Transverse colon (tissue), 4 donors: ENCODE results near the gene MESD. TPM values are rescaled to one million over a fixed set of nuclear protein-coding genes. Genes with fewer than 3 reads are reported as not detected.

Experiments
- DNase-seq: peaks from one replicate; pipeline ENCODE4 v3.0.0-alpha.2; 2019
- H3K27ac ChIP-seq, 4 donors: fragments of 200-600 bp; sonication (generic); 2 replicates each; pipeline ENCODE4 v1.5.1; 2016 to 2018; ENCODE audit warnings: inconsistent platforms in 4 of 4
- H3K27me3 ChIP-seq: fragments of 200-600 bp; sonication (generic); 2 replicates; pipeline ENCODE4 v1.5.1; 2017; ENCODE audit warnings: inconsistent platforms
- H3K36me3 ChIP-seq, 4 donors: fragments of 200-600 bp; sonication (generic); 2 replicates each; pipeline ENCODE4 v1.5.1; 2017 to 2019; ENCODE audit warnings: inconsistent platforms in 4 of 4
- H3K4me1 ChIP-seq, 4 donors: fragments of 200-600 bp; sonication (generic); 2 replicates each; pipeline ENCODE4 v1.5.1; 2017 to 2020; ENCODE audit warnings: inconsistent platforms in 4 of 4
- H3K4me3 ChIP-seq, 4 donors: fragments of 200-600 bp; sonication (generic); 1 replicate in 1 of 4; 2 replicates in 3 of 4; pipeline versions ENCODE4 v1.5.1 to v1.6.1; 2017 to 2019; ENCODE audit warnings: inconsistent platforms in 4 of 4
- H3K9me3 ChIP-seq, 2 donors: fragments of 200-600 bp; sonication (generic); 2 replicates each; pipeline ENCODE4 v1.5.1; 2017 to 2019; ENCODE audit warnings: inconsistent platforms in 2 of 2
- CTCF ChIP-seq, 5 experiments: fragments of 200-600 bp in 3 of 5; fragments of 450-650 bp in 2 of 5; sonication (generic) in 3 of 5; IDR thresholded peaks; 1 replicate in 2 of 5; 2 replicates in 3 of 5; pipeline ENCODE4 v1.5.1; 2016 to 2017; ENCODE audit warnings: antibody characterized with exemption in 5 of 5, inconsistent platforms in 3 of 5, mild to moderate bottlenecking in 2 of 5, moderate library complexity in 1 of 5
- EP300 ChIP-seq: sonication (generic); formaldehyde crosslinking; IDR thresholded peaks from one replicate; pipeline ENCODE4 v1.6.1; 2017; ENCODE audit warnings: antibody characterized with exemption, low read depth
- POLR2A ChIP-seq: fragments of 450-650 bp; IDR thresholded peaks from one replicate; pipeline ENCODE4 v1.6.1; 2016; ENCODE audit warnings: antibody characterized with exemption, mild to moderate bottlenecking, moderate library complexity
- POLR2AphosphoS5 ChIP-seq, 3 donors: sonication (generic); formaldehyde crosslinking; IDR thresholded peaks; one replicate each; pipeline ENCODE4 v1.6.1; 2016; ENCODE audit warnings: antibody characterized with exemption in 3 of 3
- WGBS, 2 donors: methylation state at CpG; one replicate each; pipeline ENCODE4 v1.1.5; 2018; ENCODE audit warnings: low coverage in 1 of 2; 5-methylcytosine and 5-hydroxymethylcytosine counted together
- in situ Hi-C, 4 donors: fragments of 200-750 bp; cut with MboI; loops; one replicate each; pipeline versions ENCODE4 v1.15.0 to v1.15.1; 2017; ENCODE audit warnings: low sequenced_read_pairs in 3 of 4, low pct_ligation_motif_present in 1 of 4, low pct_unique_long_range_greater_than_20kb in 1 of 4
- intact Hi-C: fragments of 100-400 bp; cut with DNase I; formaldehyde crosslinking; loops from one replicate; pipeline ENCODE4 v1.15.1; 2023; ENCODE audit warnings: low total_unique reads
- total RNA-seq, 4 donors: library from RNA; depleted of rRNA; stranded (reverse); fragments of >200 nt; gene quantifications; one replicate each; pipeline ENCODE4 v1.1.0, GENCODE V29; 2016

MESD gene
- total RNA-seq, 4 donors from 2014 or later = 15.8 to 39.3 (median 19.2) TPM

GRCh38 chr15:81013396-81013929, 23.8 kb upstream of the MESD start:
- H3K9me3 ChIP-seq = no peaks in the 10 kb centered on the region
- H3K36me3 ChIP-seq = no peaks in the 10 kb centered on the region
- WGBS, 2 donors = 73 to 86% methylated on average over 4 of the region's 4 CpGs
- TF ChIP-seq POLR2A (no peak), CTCF (IDR thresholded peaks at IDR 0.05) (no peak), POLR2AphosphoS5 (IDR thresholded peaks at IDR 0.05) (no peak)
- H3K4me1 ChIP-seq = peaks cover 0 to 5% (median 0%) of the 10 kb centered on the region in 4 donors
- H3K27me3 ChIP-seq = no peaks in the 10 kb centered on the region
- DNase-seq = no peak
- H3K4me3 ChIP-seq = no peak overlapping the region
- intact Hi-C loops (no loop called here), in situ Hi-C loops (no loop called here)
- H3K27ac ChIP-seq = no peak overlapping the region

GRCh38 chr15:81012588-81012987, 23.0 kb upstream of the MESD start:
- DNase-seq = no peak
- intact Hi-C loops = no loop called here
- peaks cover 0 to 14% (median under 1%) of the 10 kb centered on the region in 4 donors for H3K4me1 ChIP-seq

GRCh38 chr15:81011593-81011992, 22.0 kb upstream of the MESD start:
- H3K36me3 ChIP-seq = no peaks in the 10 kb centered on the region
- H3K9me3 ChIP-seq = no peaks in the 10 kb centered on the region
- no peak overlapping the region for H3K27ac ChIP-seq
- DNase-seq = no peak
- no peak overlapping the region for H3K4me3 ChIP-seq
- in situ Hi-C loops (no loop called here), intact Hi-C loops (no loop called here)
- TF ChIP-seq POLR2AphosphoS5 (IDR thresholded peaks at IDR 0.05) (no peak), POLR2A (no peak), CTCF (IDR thresholded peaks at IDR 0.05) (no peak), EP300 (no peak)
- peaks cover 0 to 22% (median 2%) of the 10 kb centered on the region in 4 donors for H3K4me1 ChIP-seq
- no peaks in the 10 kb centered on the region for H3K27me3 ChIP-seq

More at GRCh38 chr15:81012588-81012987, 23.0 kb upstream of the MESD start:
- H3K36me3 ChIP-seq = no peaks in the 10 kb centered on the region
- TF ChIP-seq POLR2AphosphoS5 (IDR thresholded peaks at IDR 0.05) (no peak), POLR2A (no peak), EP300 (no peak), CTCF (IDR thresholded peaks at IDR 0.05) (no peak)
- WGBS, 2 donors = 94% methylated on average over 2 of the region's 2 CpGs; no CpG with 5 or more reads in 1 of the 2 donors
- no peak overlapping the region for H3K4me3 ChIP-seq
- no peaks in the 10 kb centered on the region for H3K9me3 ChIP-seq
- no peaks in the 10 kb centered on the region for H3K27me3 ChIP-seq
- in situ Hi-C loops = no loop called here
- H3K27ac ChIP-seq = no peak overlapping the region

GRCh38 chr15:81010086-81010485, 20.5 kb upstream of the MESD start:
- DNase-seq = no peak
- TF ChIP-seq CTCF (IDR thresholded peaks at IDR 0.05) = no peak
- TF ChIP-seq EP300 = no peak
- no peak for TF ChIP-seq POLR2AphosphoS5 (IDR thresholded peaks at IDR 0.05)
- TF ChIP-seq POLR2A = no peak
- no peaks in the 10 kb centered on the region for H3K36me3 ChIP-seq
- no peaks in the 10 kb centered on the region for H3K27me3 ChIP-seq
- intact Hi-C loops = no loop called here
- peaks cover 0 to 34% (median 4%) of the 10 kb centered on the region in 4 donors for H3K4me1 ChIP-seq
- no peaks in the 10 kb centered on the region for H3K9me3 ChIP-seq
- no peak overlapping the region for H3K4me3 ChIP-seq
- 81 to 84% methylated on average over 4 of the region's 4 CpGs for WGBS, 2 donors
- H3K27ac ChIP-seq = no peak overlapping the region
- in situ Hi-C loops = no loop called here
